GM19239 (cell line): ENCODE data around the gene FOXL3.
"Not testable (repeated sequence)": the region's sequence is repeated elsewhere in the genome, so short reads cannot be mapped to it uniquely, and the experiment has no call there.

ENCODE experiments used
- DNase-seq: peaks from one replicate; pipeline ENCODE4 v3.0.0; 2011; ENCODE audit warnings: low spot score; ENCODE audit not compliant: insufficient read length
- FAIRE-seq: peaks from 2 replicates; lab custom pipeline; 2011; peaks lifted over from hg19 to GRCh38; lab: Jason Lieb, UNC

Gene FOXL3

GRCh38 chr7:289756-290553 lies at the start of gene FOXL3:
TSS of gene FOXL3 (plus strand) at chr7:290170. CDS start at chr7:290170, 0 bp downstream.
- no peak for FAIRE-seq

GRCh38 chr7:240887-241421 lies 49.0 kb upstream of the FOXL3 start:
- DNase-seq, result no peak

More at GRCh38 chr7:289756-290553, at the start of gene FOXL3:
- no peak for DNase-seq

GRCh38 chr7:241513-241912 lies 48.5 kb upstream of the FOXL3 start:
- DNase-seq (no peak), FAIRE-seq (no peak)

More at GRCh38 chr7:240887-241421, 49.0 kb upstream of the FOXL3 start:
- no peak for FAIRE-seq

GRCh38 chr7:242826-243579 lies 47.0 kb upstream of the FOXL3 start:
- not testable (repeated sequence) for FAIRE-seq, DNase-seq

- FAIRE-seq, DNase-seq: not testable (repeated sequence)
These were observed 46.4 kb upstream of the FOXL3 start for GRCh38 chr7:243580-243978.

- no peak for FAIRE-seq
- no peak for DNase-seq
These were observed 45.0 kb upstream of the FOXL3 start for GRCh38 chr7:244974-245373.

- FAIRE-seq (no peak), DNase-seq (no peak)
These were observed 44.2 kb upstream of the FOXL3 start for GRCh38 chr7:245574-246295.

- FAIRE-seq (no peak), DNase-seq (no peak)
These were observed 43.5 kb upstream of the FOXL3 start for GRCh38 chr7:246451-246850.

- FAIRE-seq, result no peak
- DNase-seq, result no peak
These were observed 42.8 kb upstream of the FOXL3 start for GRCh38 chr7:247181-247580.

GRCh38 chr7:247636-248035 lies 42.3 kb upstream of the FOXL3 start:
- FAIRE-seq (no peak), DNase-seq (no peak)

- FAIRE-seq, result no peak
These were observed 41.1 kb upstream of the FOXL3 start for GRCh38 chr7:248732-249435.

GRCh38 chr7:249989-250388 lies 40.0 kb upstream of the FOXL3 start:
- DNase-seq (no peak), FAIRE-seq (no peak)

More at GRCh38 chr7:248732-249435, 41.1 kb upstream of the FOXL3 start:
- DNase-seq, result no peak

GRCh38 chr7:250523-250922 lies 39.4 kb upstream of the FOXL3 start:
- FAIRE-seq (no peak), DNase-seq (no peak)

- no peak for DNase-seq
- FAIRE-seq, result no peak
These were observed 39.0 kb upstream of the FOXL3 start for GRCh38 chr7:251005-251404.

- DNase-seq (no peak), FAIRE-seq (no peak)
These were observed 38.4 kb upstream of the FOXL3 start for GRCh38 chr7:251446-252175.

GRCh38 chr7:252216-252965 lies 37.6 kb upstream of the FOXL3 start:
- DNase-seq (no peak), FAIRE-seq (no peak)

GRCh38 chr7:252981-253380 lies 37.0 kb upstream of the FOXL3 start:
- DNase-seq (no peak), FAIRE-seq (no peak)

- FAIRE-seq, result no peak
- no peak for DNase-seq
These were observed 36.2 kb upstream of the FOXL3 start for GRCh38 chr7:253581-254336.
